ENCODE data around the gene FUCA2. TPM values are rescaled to one million over a fixed set of nuclear protein-coding genes. Genes with fewer than 3 reads are reported as not detected.
"Not testable (repeated sequence)": the region's sequence is repeated elsewhere in the genome, so short reads cannot be mapped to it uniquely, and the experiment has no call there.

The FUCA2 gene
- total RNA-seq, 2 experiments from 2014 or later = 20.2 to 23.7 TPM

DNA sequence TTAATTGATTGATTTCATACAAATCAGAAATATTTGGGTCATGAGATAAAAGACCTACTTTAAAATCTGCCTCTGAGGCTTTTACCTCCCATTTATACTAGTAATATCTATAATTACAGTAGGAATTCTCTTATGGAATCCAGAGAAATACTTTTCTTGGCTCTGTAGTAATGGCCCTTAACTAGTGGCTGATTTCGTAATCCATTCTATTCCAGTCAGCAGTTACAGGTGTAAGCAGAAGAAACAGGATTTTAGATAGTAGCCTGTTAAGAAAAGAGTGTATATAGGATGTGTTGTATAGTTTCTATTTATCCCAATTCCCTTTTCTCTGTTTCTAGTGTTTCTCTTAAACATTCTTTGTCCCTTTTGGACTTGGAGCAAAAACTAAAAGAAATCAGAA, 39.7 kb downstream of the FUCA2 start:
- CTCF ChIA-PET = no interaction called here
- Mint-ChIP-seq H3K36me3 (peaks cover 45% of the 10 kb centered on the region), H3K27me3 (no peaks in the 10 kb centered on the region), H3K4me1 (no peaks in the 10 kb centered on the region), H3K4me3 (no peak overlapping the region), H3K27ac (no peak overlapping the region), H3K9me3 (ENCODE audit: low read depth) (no peaks in the 10 kb centered on the region)
- DNase-seq = no peak
- no peak for ATAC-seq

GRCh38 chr6:143468823-143469222, 42.7 kb downstream of the FUCA2 start:
- DNase-seq; H3K27ac Mint-ChIP-seq; ATAC-seq; H3K4me3 Mint-ChIP-seq; CTCF ChIA-PET; H3K4me1 Mint-ChIP-seq; H3K27me3 Mint-ChIP-seq; H3K9me3 Mint-ChIP-seq (ENCODE audit: low read depth): not testable (repeated sequence)
- peaks cover 27% of the 10 kb centered on the region for H3K36me3 Mint-ChIP-seq

DNA sequence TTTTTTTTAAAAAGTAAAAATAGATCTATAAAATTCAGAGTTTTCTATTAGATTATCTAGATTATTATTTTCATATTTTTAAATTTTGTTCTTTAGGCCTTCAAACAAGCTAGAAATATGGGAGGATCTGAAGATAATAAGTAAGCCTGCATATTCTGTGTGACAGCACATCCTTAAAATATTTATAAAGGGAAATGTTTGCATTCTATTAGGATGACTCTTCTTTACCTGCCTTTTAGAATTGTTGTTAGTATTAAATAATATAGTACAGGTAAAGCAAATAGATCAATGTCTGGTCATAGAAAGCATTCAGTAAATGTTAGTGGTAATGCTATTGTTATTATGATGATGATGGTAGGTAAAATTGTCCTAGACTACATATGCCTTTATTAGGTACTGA, 43.5 kb downstream of the FUCA2 start:
- Mint-ChIP-seq H3K4me3 (no peak overlapping the region), H3K27ac (no peak overlapping the region), H3K4me1 (no peaks in the 10 kb centered on the region), H3K9me3 (ENCODE audit: low read depth) (no peaks in the 10 kb centered on the region), H3K27me3 (no peaks in the 10 kb centered on the region), H3K36me3 (peaks cover 25% of the 10 kb centered on the region)
- CTCF ChIA-PET = no interaction called here
- ATAC-seq (no peak), DNase-seq (no peak)

GRCh38 chr6:143465546-143465945, 46.0 kb downstream of the FUCA2 start:
- Mint-ChIP-seq H3K4me1 (peaks cover 2% of the 10 kb centered on the region), H3K27me3 (no peaks in the 10 kb centered on the region), H3K4me3 (no peak overlapping the region), H3K27ac (no peak overlapping the region), H3K36me3 (peaks cover 27% of the 10 kb centered on the region), H3K9me3 (ENCODE audit: low read depth) (no peaks in the 10 kb centered on the region)
- CTCF ChIA-PET = no interaction called here
- DNase-seq (no peak), ATAC-seq (no peak)

GRCh38 chr6:143457563-143458359, 53.8 kb downstream of the FUCA2 start:
- Mint-ChIP-seq H3K9me3 (ENCODE audit: low read depth) (no peaks in the 10 kb centered on the region), H3K4me1 (peaks cover 12% of the 10 kb centered on the region), H3K4me3 (no peak overlapping the region), H3K27me3 (no peaks in the 10 kb centered on the region), H3K36me3 (peaks cover 18% of the 10 kb centered on the region), H3K27ac (no peak overlapping the region)
- CTCF ChIA-PET = no interaction called here
- DNase-seq (no peak), ATAC-seq (no peak)

GRCh38 chr6:143451531-143451930, 60.0 kb downstream of the FUCA2 start:
- peaks cover 36% of the 10 kb centered on the region for H3K4me1 Mint-ChIP-seq
- H3K9me3 Mint-ChIP-seq (ENCODE audit: low read depth) = no peaks in the 10 kb centered on the region
- peak overlapping the region; percentile 93 for H3K4me3 Mint-ChIP-seq
- H3K36me3 Mint-ChIP-seq = peaks cover 14% of the 10 kb centered on the region
- peak overlapping the region; percentile 99 for H3K27ac Mint-ChIP-seq
- H3K27me3 Mint-ChIP-seq = no peaks in the 10 kb centered on the region
- CTCF ChIA-PET = no interaction called here
- no peak for ATAC-seq
- no peak for DNase-seq

GRCh38 chr6:143450453-143451371, 60.8 kb downstream of the FUCA2 start, which contains the start of the genes ADAT2 and PEX3:
Gene ADAT2 (minus strand): TSS chr6:143450695. CDS start chr6:143450658, 37 bp downstream.
Gene PEX3 (plus strand): TSS chr6:143450805. CDS start chr6:143451043, 238 bp downstream.
- ATAC-seq = peak; percentile 98
- CTCF ChIA-PET = interaction anchor here (0.8 to 1.1 kb wide), 3 partner anchors 9 to 490 kb away, joined by 3 to 5 read pairs (median 3); no protein-coding TSS in a partner anchor

GRCh38 chr6:143449714-143450452, 61.6 kb downstream of the FUCA2 start:
- peaks cover 37% of the 10 kb centered on the region for H3K4me1 Mint-ChIP-seq
- H3K4me3 Mint-ChIP-seq = peak overlapping the region; percentile 93
- no peaks in the 10 kb centered on the region for H3K27me3 Mint-ChIP-seq
- CTCF ChIA-PET = interaction anchor here (0.8 to 1.4 kb wide), 4 partner anchors 8 to 490 kb away, joined by 3 to 5 read pairs (median 4); no protein-coding TSS in a partner anchor
- no peaks in the 10 kb centered on the region for H3K9me3 Mint-ChIP-seq (ENCODE audit: low read depth)
- peak overlapping the region; percentile 99 for H3K27ac Mint-ChIP-seq
- peak; percentile 5 for ATAC-seq
- DNase-seq = peak; percentile 69
- H3K36me3 Mint-ChIP-seq = peaks cover 13% of the 10 kb centered on the region

More at GRCh38 chr6:143450453-143451371, 60.8 kb downstream of the FUCA2 start, which contains the start of the genes ADAT2 and PEX3:
- DNase-seq = peak; percentile 97
- peaks cover 14% of the 10 kb centered on the region for H3K36me3 Mint-ChIP-seq
- no peaks in the 10 kb centered on the region for H3K27me3 Mint-ChIP-seq
- H3K4me1 Mint-ChIP-seq = peaks cover 37% of the 10 kb centered on the region
- H3K4me3 Mint-ChIP-seq = peak within 1 kb of the TSS; percentile 93
- peak within 1 kb of the TSS; percentile 99 for H3K27ac Mint-ChIP-seq
- H3K9me3 Mint-ChIP-seq (ENCODE audit: low read depth) = no peaks in the 10 kb centered on the region

DNA sequence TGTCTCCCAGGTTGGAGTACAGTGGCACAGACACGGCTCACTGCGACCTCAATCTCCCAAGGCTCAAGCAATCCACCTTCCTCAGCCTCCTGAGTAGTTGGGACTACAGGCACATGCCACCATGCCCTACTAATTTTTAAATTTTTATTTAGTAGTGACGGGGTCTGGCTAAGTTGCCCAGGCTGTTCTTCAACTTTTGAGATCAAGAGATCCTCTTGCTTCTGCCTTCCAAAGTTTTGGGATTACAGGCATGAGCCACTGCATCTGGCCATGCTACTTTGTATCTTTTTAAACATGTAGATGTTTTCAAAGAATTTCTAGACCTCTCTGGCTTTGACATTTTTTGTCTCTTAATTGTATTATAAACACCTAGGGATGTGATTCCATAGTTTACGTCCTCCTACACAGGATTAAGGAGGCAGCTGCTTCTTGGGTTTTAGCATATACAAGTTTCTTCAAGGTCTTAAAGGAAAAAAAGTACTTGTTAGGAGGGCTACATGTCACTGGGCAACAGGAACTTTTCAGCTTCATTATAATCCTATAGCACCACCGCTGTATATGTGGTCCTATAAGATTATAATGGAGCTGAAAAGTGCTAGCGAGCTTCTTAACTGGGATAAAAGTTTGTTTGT, 62.3 kb downstream of the FUCA2 start:
- ATAC-seq = no peak
- Mint-ChIP-seq H3K27me3 (no peaks in the 10 kb centered on the region), H3K9me3 (ENCODE audit: low read depth) (no peaks in the 10 kb centered on the region), H3K36me3 (peaks cover 14% of the 10 kb centered on the region), H3K4me3 (peak overlapping the region; percentile 93), H3K27ac (peak overlapping the region; percentile 99), H3K4me1 (peaks cover 36% of the 10 kb centered on the region)
- CTCF ChIA-PET = interaction anchor here (1.4 kb wide), 1 partner anchor 22 kb away, joined by 5 read pairs; no protein-coding TSS in a partner anchor
- no peak for DNase-seq

DNA sequence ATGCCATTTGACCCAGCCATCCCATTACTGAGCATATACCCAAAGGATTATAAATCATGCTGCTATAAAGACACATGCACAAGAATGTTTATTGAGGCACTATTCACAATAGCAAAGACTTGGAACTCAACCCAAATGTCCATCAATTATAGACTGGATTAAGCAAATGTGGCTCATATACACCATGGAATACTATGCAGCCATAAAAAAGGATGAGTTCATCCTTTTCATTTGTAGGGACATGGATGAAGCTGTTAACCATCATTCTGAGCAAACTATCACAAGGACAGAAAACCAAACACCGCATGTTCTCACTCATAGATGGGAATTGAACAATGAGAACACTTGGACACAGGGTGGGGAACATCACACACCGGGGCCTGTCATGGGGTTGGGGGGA, 63.7 kb downstream of the FUCA2 start:
- DNase-seq; CTCF ChIA-PET; ATAC-seq; H3K27me3 Mint-ChIP-seq; H3K27ac Mint-ChIP-seq; H3K4me3 Mint-ChIP-seq; H3K9me3 Mint-ChIP-seq (ENCODE audit: low read depth): not testable (repeated sequence)
- peaks cover 36% of the 10 kb centered on the region for H3K4me1 Mint-ChIP-seq
- peaks cover 20% of the 10 kb centered on the region for H3K36me3 Mint-ChIP-seq

All from activated CD8-positive, alpha-beta memory T cell treated with anti-CD3 and anti-CD28 coated beads, Interleukin-2, amount 10 ng/mL, durations not matched to agents 7 days and 5 days (primary cell).